ENCODE results near the gene CADPS2. TPM values are rescaled to one million over a fixed set of nuclear protein-coding genes. Genes with fewer than 3 reads are reported as not detected.

Gene CADPS2
- total RNA-seq, 1 donor from 2014 or later, result 10.1 TPM

GRCh38 chr7:122675621-122676020, 210.6 kb downstream of the CADPS2 start:
- no peaks in the 10 kb centered on the region for H3K27me3 Mint-ChIP-seq
- no peaks in the 10 kb centered on the region for H3K36me3 Mint-ChIP-seq
- DNase-seq (ENCODE audit: extremely low spot score, unreplicated experiment), result no peak
- H3K27ac Mint-ChIP-seq, result no peak overlapping the region
- H3K9me3 Mint-ChIP-seq, result peaks cover 6% of the 10 kb centered on the region
- H3K4me1 Mint-ChIP-seq (ENCODE audit: unreplicated experiment), result peaks cover 14% of the 10 kb centered on the region
- H3K4me3 Mint-ChIP-seq, result no peak overlapping the region
- TF ChIP-seq CTCF (conservative IDR thresholded peaks at IDR 0.05), result no peak

GRCh38 chr7:122675011-122675410, 211.2 kb downstream of the CADPS2 start:
- H3K36me3 Mint-ChIP-seq, result no peaks in the 10 kb centered on the region
- no peak for TF ChIP-seq CTCF (conservative IDR thresholded peaks at IDR 0.05)
- H3K9me3 Mint-ChIP-seq, result peaks cover 6% of the 10 kb centered on the region
- no peak for DNase-seq (ENCODE audit: extremely low spot score, unreplicated experiment)
- no peaks in the 10 kb centered on the region for H3K27me3 Mint-ChIP-seq
- no peak overlapping the region for H3K4me3 Mint-ChIP-seq
- H3K27ac Mint-ChIP-seq, result no peak overlapping the region
- H3K4me1 Mint-ChIP-seq (ENCODE audit: unreplicated experiment), result peaks cover 14% of the 10 kb centered on the region

DNA sequence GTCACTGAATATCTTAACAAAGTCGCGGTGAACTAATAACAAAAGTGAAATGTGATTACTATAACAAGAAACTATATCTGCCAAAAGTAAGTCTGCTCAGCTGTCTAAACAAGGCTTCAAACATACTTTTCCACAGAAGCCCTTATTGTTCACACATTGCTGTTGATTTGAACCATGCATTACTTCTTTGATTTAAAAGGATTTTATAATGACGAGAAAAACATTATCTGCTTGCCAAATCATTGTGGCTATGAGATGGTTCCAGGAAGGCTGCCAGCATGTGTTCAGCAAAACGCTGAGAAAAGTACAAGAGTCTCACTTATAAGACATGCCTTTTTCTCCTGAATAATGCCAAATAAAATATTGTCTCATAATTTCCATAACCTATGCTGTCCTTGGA, 211.8 kb downstream of the CADPS2 start:
- Mint-ChIP-seq H3K27me3 (no peaks in the 10 kb centered on the region), H3K4me3 (no peak overlapping the region), H3K9me3 (peaks cover 6% of the 10 kb centered on the region), H3K27ac (no peak overlapping the region), H3K36me3 (no peaks in the 10 kb centered on the region), H3K4me1 (ENCODE audit: unreplicated experiment) (peaks cover 12% of the 10 kb centered on the region)
- no peak for TF ChIP-seq CTCF (conservative IDR thresholded peaks at IDR 0.05)
- no peak for DNase-seq (ENCODE audit: extremely low spot score, unreplicated experiment)

- H3K27me3 Mint-ChIP-seq, result no peaks in the 10 kb centered on the region
- peaks cover 10% of the 10 kb centered on the region for H3K4me1 Mint-ChIP-seq (ENCODE audit: unreplicated experiment)
- DNase-seq (ENCODE audit: extremely low spot score, unreplicated experiment), result no peak
- no peaks in the 10 kb centered on the region for H3K36me3 Mint-ChIP-seq
- no peak overlapping the region for H3K27ac Mint-ChIP-seq
- peaks cover 6% of the 10 kb centered on the region for H3K9me3 Mint-ChIP-seq
- no peak for TF ChIP-seq CTCF (conservative IDR thresholded peaks at IDR 0.05)
- no peak overlapping the region for H3K4me3 Mint-ChIP-seq
Measured at GRCh38 chr7:122673951-122674350, 212.3 kb downstream of the CADPS2 start.

DNA sequence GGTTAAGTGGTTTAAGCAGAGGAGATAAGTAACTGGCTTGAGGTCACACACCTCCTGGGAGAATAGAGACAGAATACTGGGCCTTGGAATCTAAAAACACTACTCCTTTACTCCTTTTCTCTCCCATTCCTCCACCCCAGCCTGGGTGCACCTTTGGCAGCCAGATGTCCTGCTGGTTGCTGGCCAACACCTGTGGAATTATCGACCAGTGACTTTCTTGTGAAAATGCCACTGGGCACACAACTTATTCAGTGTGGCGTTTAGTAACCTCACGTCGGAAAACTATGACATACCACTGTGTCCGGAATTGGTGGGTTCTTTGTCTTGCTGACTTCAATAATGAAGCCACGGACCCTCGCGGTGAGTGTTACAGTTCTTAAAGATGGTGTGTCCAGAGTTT, 213.7 kb downstream of the CADPS2 start:
- H3K36me3 Mint-ChIP-seq, result no peaks in the 10 kb centered on the region
- DNase-seq (ENCODE audit: extremely low spot score, unreplicated experiment), result no peak
- peaks cover 3% of the 10 kb centered on the region for H3K4me1 Mint-ChIP-seq (ENCODE audit: unreplicated experiment)
- TF ChIP-seq CTCF (conservative IDR thresholded peaks at IDR 0.05), result no peak
- no peak overlapping the region for H3K27ac Mint-ChIP-seq
- H3K27me3 Mint-ChIP-seq, result no peaks in the 10 kb centered on the region
- H3K9me3 Mint-ChIP-seq, result no peaks in the 10 kb centered on the region
- H3K4me3 Mint-ChIP-seq, result no peak overlapping the region

DNA sequence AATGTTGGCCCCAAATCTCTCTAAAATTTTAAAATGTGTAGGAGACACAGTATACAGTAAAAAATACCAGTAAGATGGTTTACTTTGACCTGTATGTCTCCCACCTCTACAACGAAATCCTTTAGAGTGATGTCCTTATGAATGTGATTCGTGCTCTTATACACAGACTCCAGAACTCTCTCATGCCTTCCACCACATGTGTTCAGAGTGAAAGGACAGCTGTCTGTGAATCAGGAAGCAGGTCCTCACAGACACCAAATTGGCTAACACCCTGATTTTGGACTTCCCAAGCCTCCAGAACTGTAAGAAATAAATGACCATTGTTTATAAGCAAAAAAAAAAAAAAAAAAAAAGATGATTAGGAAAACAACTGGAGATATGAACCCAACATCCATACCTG, 222.5 kb downstream of the CADPS2 start:
- Mint-ChIP-seq H3K36me3 (no peaks in the 10 kb centered on the region), H3K4me1 (ENCODE audit: unreplicated experiment) (no peaks in the 10 kb centered on the region), H3K4me3 (no peak overlapping the region), H3K27me3 (no peaks in the 10 kb centered on the region), H3K9me3 (no peaks in the 10 kb centered on the region), H3K27ac (no peak overlapping the region)
- no peak for DNase-seq (ENCODE audit: extremely low spot score, unreplicated experiment)
- no peak for TF ChIP-seq CTCF (conservative IDR thresholded peaks at IDR 0.05)
